Activated B cell treated with CpG ODN at 0.5 μM for 24 hours (primary cell): ENCODE measurements around the gene MPST. TPM values are rescaled to one million over a fixed set of nuclear protein-coding genes. Genes with fewer than 3 reads are reported as not detected.
A peak's percentile ranks its signal among the peaks of the same experiment; 100 is the strongest.

Experiments used
- ATAC-seq: fragments of 200-7000 bp; cut with Tn5 transposase; one replicate; pipeline ENCODE4 v1.10.0; 2021; ENCODE audit warnings: low read depth, mild to moderate bottlenecking, moderate library complexity
- CTCF ChIA-PET: fragments of 350-600 bp; sonication (Branson Sonifier 250); formaldehyde crosslinking; loops from one replicate; lab custom pipeline; 2021; ENCODE audit warnings: antibody characterized with exemption; lab: Charles Lee
- POLR2A ChIA-PET: fragments of 350-600 bp; sonication (Branson Sonifier 250); formaldehyde crosslinking; loops from one replicate; lab custom pipeline; 2021; ENCODE audit warnings: antibody characterized with exemption; lab: Charles Lee
- DNase-seq: peaks from one replicate; pipeline ENCODE4 v3.0.0; 2022
- H3K27ac Mint-ChIP-seq: one replicate; pipeline ENCODE4 v1.8.0; 2020; ENCODE audit warnings: mixed read lengths
- H3K27me3 Mint-ChIP-seq: one replicate; pipeline ENCODE4 v1.8.0; 2021; ENCODE audit warnings: mixed read lengths
- H3K36me3 Mint-ChIP-seq: one replicate; pipeline ENCODE4 v1.8.0; 2021; ENCODE audit warnings: low read depth, mixed read lengths
- H3K4me1 Mint-ChIP-seq: one replicate; pipeline ENCODE4 v1.8.0; 2021; ENCODE audit warnings: mixed read lengths
- H3K4me3 Mint-ChIP-seq: one replicate; pipeline ENCODE4 v1.8.0; 2020; ENCODE audit warnings: mild to moderate bottlenecking, mixed read lengths
- H3K9me3 Mint-ChIP-seq: one replicate; pipeline ENCODE4 v1.8.0; 2020; ENCODE audit warnings: mixed read lengths
- intact Hi-C: fragments of 100-400 bp; cut with micrococcal nuclease; formaldehyde crosslinking; loops from one replicate; pipeline ENCODE4 v1.15.1; 2024
- total RNA-seq: library from RNA; stranded (reverse); gene quantifications from 2 replicates; pipeline ENCODE4 v1.2.3, GENCODE V29; 2022
- TF ChIP-seq, protein P1 (sequence below): fragments of 200-600 bp; IDR thresholded peaks from one replicate; pipeline ENCODE4 v1.8.0; 2022; ENCODE audit warnings: antibody characterized with exemption, mild to moderate bottlenecking

Gene MPST
- total RNA-seq, 1 donor from 2014 or later: 15.6 TPM

DNA sequence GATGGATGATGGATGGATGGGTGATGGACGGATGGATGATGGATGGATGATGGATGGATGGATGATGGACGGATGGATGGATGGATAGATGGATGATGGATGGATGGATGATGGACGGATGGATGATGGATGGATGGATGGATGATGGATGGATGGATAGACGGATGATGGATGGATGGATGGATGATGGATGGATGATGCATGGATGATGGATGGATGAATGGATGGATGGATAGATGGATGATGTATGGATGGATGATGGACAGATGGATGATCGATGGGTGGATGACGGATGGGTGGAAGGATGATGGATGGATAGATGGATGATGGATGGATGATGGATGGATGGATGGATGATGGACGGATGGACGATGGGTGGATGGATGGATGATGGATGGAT, 53.1 kb downstream of the MPST start:
- Mint-ChIP-seq H3K27ac (no peak overlapping the region), H3K9me3 (no peaks in the 10 kb centered on the region), H3K27me3 (peaks cover 21% of the 10 kb centered on the region), H3K36me3 (no peaks in the 10 kb centered on the region), H3K4me1 (no peaks in the 10 kb centered on the region), H3K4me3 (no peak overlapping the region)
- POLR2A ChIA-PET: no interaction called here
- intact Hi-C loops: no loop called here
- DNase-seq (no peak), ATAC-seq (no peak)
- CTCF ChIA-PET: no interaction called here
- TF ChIP-seq, protein P1, sequence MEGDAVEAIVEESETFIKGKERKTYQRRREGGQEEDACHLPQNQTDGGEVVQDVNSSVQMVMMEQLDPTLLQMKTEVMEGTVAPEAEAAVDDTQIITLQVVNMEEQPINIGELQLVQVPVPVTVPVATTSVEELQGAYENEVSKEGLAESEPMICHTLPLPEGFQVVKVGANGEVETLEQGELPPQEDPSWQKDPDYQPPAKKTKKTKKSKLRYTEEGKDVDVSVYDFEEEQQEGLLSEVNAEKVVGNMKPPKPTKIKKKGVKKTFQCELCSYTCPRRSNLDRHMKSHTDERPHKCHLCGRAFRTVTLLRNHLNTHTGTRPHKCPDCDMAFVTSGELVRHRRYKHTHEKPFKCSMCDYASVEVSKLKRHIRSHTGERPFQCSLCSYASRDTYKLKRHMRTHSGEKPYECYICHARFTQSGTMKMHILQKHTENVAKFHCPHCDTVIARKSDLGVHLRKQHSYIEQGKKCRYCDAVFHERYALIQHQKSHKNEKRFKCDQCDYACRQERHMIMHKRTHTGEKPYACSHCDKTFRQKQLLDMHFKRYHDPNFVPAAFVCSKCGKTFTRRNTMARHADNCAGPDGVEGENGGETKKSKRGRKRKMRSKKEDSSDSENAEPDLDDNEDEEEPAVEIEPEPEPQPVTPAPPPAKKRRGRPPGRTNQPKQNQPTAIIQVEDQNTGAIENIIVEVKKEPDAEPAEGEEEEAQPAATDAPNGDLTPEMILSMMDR: no peak

DNA sequence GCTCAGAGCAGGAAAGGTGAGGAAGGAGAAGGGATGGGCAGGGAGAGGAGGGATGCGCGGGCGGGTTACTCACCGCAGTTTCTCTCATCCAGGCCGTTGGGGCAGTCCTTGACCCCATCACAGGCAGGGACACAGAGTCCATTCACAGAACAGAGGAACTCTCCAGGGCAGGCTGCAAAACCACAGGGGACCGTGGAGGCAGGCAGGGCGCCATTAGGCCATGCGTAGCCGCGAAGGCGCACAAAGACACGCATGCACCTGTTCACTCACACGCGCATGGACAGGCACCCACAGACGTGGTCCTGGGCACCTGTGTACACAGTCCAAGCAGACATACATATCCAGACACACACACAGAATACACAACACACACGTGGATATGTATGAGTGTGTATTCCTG, 55.0 kb downstream of the MPST start:
- Mint-ChIP-seq H3K27ac (no peak overlapping the region), H3K9me3 (no peaks in the 10 kb centered on the region), H3K27me3 (peaks cover 9% of the 10 kb centered on the region), H3K36me3 (no peaks in the 10 kb centered on the region), H3K4me1 (peaks cover 16% of the 10 kb centered on the region), H3K4me3 (no peak overlapping the region)
- CTCF ChIA-PET: interaction anchor here (3.4 kb wide), 1 partner anchor 124 kb away, joined by 16 read pairs; no protein-coding TSS in a partner anchor
- intact Hi-C loops: no loop called here
- no peak for ATAC-seq
- TF ChIP-seq, protein P1: no peak
- no peak for DNase-seq
- POLR2A ChIA-PET: no interaction called here

DNA sequence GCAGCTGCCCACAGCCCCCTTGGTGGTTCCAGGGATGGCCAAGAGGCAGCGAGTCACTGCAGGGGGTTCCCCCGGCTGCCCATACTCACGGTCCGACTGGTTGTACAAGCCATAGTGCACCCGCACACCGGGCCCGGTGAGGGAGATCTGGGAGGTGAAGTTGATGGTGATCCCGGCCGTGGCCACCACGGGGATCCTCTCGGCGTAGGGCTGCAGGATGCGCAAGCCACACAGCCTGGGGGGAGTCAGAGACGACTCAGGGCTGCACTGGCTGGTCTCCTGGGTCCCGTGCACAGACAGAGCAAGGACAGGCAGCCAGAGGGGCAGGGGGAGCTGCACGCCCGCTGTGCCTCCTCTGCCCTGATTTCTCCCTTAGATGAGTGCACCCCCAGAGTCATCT, 55.5 kb downstream of the MPST start:
- DNase-seq: no peak
- CTCF ChIA-PET: interaction anchor here (0.8 to 3.4 kb wide), 2 partner anchors 124 to 185 kb away, joined by 3 to 16 read pairs; no protein-coding TSS in a partner anchor
- H3K4me3 Mint-ChIP-seq: no peak overlapping the region
- ATAC-seq: no peak
- intact Hi-C loops: loop anchor here (5.0 kb wide), 1 partner anchor 62 kb away; no protein-coding TSS in a partner anchor
- POLR2A ChIA-PET: no interaction called here
- no peak overlapping the region for H3K27ac Mint-ChIP-seq
- H3K4me1 Mint-ChIP-seq: peaks cover 21% of the 10 kb centered on the region
- no peaks in the 10 kb centered on the region for H3K36me3 Mint-ChIP-seq
- no peaks in the 10 kb centered on the region for H3K9me3 Mint-ChIP-seq
- H3K27me3 Mint-ChIP-seq: peaks cover 4% of the 10 kb centered on the region
- TF ChIP-seq, protein P1: no peak

DNA sequence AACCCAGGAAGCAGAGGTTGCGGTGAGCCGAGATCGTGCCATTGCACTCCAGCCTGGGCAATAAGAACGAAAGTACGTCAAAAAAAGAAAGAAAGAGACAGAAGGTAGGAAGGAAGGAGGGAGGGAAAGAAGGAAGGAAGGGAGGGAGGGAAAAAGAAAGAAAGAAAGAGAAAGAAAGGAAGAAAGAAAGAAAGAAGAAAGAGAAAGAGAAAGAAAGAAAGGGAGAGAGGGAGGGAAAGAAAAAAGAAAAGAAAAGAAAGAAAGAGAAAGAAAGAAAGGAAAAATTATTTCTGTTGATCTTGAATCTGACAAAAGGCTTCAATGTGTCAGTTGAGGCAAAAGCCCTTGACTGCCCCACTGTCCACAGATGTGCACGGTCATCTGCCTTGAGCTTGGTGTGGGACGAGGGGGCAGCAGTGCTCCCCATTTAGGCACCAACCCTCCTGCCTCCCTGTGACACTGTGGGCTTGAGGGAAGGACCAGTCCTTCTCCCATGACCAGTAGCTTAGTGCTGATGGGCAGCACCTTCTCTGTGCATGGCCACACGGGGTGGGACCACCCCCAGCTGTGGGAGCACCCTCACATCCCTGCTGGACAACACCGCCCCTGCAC, 56.4 kb downstream of the MPST start:
- H3K4me1 Mint-ChIP-seq: peaks cover 25% of the 10 kb centered on the region
- CTCF ChIA-PET: interaction anchor here (0.8 to 3.4 kb wide), 5 partner anchors 11 to 185 kb away, joined by 3 to 16 read pairs (median 3); partner anchors contain the start of gene IL2RB
- H3K4me3 Mint-ChIP-seq: no peak overlapping the region
- DNase-seq (no peak), ATAC-seq (no peak)
- no peaks in the 10 kb centered on the region for H3K36me3 Mint-ChIP-seq
- intact Hi-C loops: loop anchor here (5.0 kb wide), 1 partner anchor 61 kb away; no protein-coding TSS in a partner anchor
- H3K27me3 Mint-ChIP-seq: no peaks in the 10 kb centered on the region
- TF ChIP-seq, protein P1: no peak
- H3K9me3 Mint-ChIP-seq: no peaks in the 10 kb centered on the region
- H3K27ac Mint-ChIP-seq: no peak overlapping the region
- POLR2A ChIA-PET: interaction anchor here (0.6 kb wide), 1 partner anchor 108 kb away, joined by 3 read pairs; no protein-coding TSS in a partner anchor

DNA sequence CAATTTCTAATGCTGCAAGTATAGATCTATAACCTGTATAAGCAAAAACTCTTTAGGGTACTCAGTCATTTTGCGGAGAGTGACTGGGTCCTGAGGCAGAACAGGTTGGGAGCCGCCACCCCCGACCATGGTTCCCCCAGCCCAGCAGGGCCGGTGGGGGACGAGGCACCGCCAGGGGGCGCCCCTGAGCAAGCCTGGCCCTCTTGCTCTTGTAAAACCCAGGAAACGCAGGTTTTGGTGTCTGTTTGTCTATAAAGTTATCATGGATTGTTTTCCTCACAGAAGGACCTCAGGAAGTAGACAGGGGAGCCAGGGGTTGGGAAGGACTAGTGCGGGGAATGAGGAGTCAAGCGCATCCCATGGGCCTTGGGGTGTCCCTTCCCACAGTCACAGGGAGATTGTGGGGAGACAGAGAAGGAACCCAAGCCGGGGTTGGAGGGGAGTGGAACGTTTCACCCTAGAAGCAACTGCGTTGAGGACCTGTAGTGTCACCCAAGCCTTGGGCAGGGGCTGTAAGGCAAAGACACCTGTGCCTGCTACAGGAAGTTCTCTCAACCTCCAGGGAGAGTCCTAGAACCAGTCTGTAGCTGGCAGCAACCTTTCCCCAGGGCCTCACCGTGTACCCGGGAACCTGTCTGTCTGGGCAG, 58.4 kb downstream of the MPST start:
- H3K9me3 Mint-ChIP-seq: no peaks in the 10 kb centered on the region
- peak overlapping the region; percentile 50 for H3K27ac Mint-ChIP-seq
- ATAC-seq (peak; percentile 60), DNase-seq (peak; percentile 81)
- H3K4me3 Mint-ChIP-seq: no peak overlapping the region
- TF ChIP-seq, protein P1: peak; percentile 87
- ChIA-PET POLR2A (interaction anchor here (0.8 kb wide), 1 partner anchor 45 kb away, joined by 3 read pairs; no protein-coding TSS in a partner anchor), CTCF (interaction anchor here (0.8 to 2.5 kb wide), 6 partner anchors 44 to 183 kb away, joined by 3 to 15 read pairs (median 4); no protein-coding TSS in a partner anchor)
- H3K4me1 Mint-ChIP-seq: peaks cover 25% of the 10 kb centered on the region
- H3K36me3 Mint-ChIP-seq: no peaks in the 10 kb centered on the region
- no peaks in the 10 kb centered on the region for H3K27me3 Mint-ChIP-seq
- intact Hi-C loops: loop anchor here (1.0 to 5.0 kb wide), 6 partner anchors 44 to 379 kb away; no protein-coding TSS in a partner anchor
